ENCODE data around the gene VPS11. TPM values are rescaled to one million over a fixed set of nuclear protein-coding genes. Genes with fewer than 3 reads are reported as not detected.

Gene VPS11
- total and polyA plus RNA-seq, 2 experiments from 2014 or later, result 11.5 to 13.4 TPM

DNA sequence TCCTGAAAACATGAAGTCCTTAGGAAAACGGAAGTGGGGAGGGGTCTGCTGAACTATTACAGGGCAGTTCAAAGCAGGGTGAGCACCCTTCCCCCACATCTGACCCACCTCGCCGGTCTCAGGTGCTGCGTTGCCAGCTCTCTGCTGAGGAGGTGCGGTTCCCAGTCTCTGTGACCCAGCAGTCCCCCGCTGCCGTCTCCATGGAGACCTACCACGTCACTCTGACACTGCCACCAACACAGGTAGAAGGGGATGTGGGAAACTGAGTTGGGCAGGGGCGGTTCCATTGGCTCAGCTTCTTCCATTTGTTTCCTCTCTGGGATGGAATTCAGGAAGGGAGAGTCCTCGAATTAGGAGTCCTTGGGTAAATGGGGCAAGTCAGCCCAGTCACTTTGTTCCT, 42.8 kb downstream of the VPS11 start:
- no peak for ATAC-seq
- H3K27me3 Mint-ChIP-seq (ENCODE audit: insufficient read depth, low read depth, poor library complexity), result peaks cover 21% of the 10 kb centered on the region
- H3K9me2 ChIP-seq (ENCODE audit: insufficient read depth), result no peaks in the 10 kb centered on the region

More for the DNA sequence above, 42.8 kb downstream of the VPS11 start:
- Histone ChIP-seq H3K27ac (ENCODE audit: low read depth) (no peak overlapping the region), H2AFZ (no peak overlapping the region), H3K4me1 (ENCODE audit: insufficient read depth) (peaks cover 20% of the 10 kb centered on the region), H4K20me1 (replicated peaks; ENCODE audit: insufficient read depth) (no peaks in the 10 kb centered on the region), H3F3A (replicated peaks; ENCODE audit: low read depth) (peaks cover 5% of the 10 kb centered on the region; the same call in 1 of the 2 replicates), H3K4me2 (no peak overlapping the region), H3K4me3 (no peak overlapping the region), H3K36me3 (ENCODE audit: insufficient read depth) (no peaks in the 10 kb centered on the region), H3K79me2 (replicated peaks; ENCODE audit: insufficient read depth) (no peaks in the 10 kb centered on the region), H3K27me3 (ENCODE audit: insufficient read depth) (peaks cover 20% of the 10 kb centered on the region)
- DNase-seq (ENCODE audit: low spot score), result peak; percentile 34
- TF ChIP-seq EZH2 (IDR thresholded peaks at IDR 0.05; ENCODE audit: low read depth, unreplicated experiment) (no peak), ZNF114 (CRISPR knock-in tag; IDR thresholded peaks at IDR 0.05) (no peak), POLR2AphosphoS5 (IDR thresholded peaks at IDR 0.05; ENCODE audit: low read depth) (no peak), EZH2phosphoT487 (IDR thresholded peaks at IDR 0.05; ENCODE audit: unreplicated experiment) (no peak), NANOG (IDR thresholded peaks at IDR 0.05; ENCODE audit: borderline replicate concordance) (no peak), JUNB (IDR thresholded peaks at IDR 0.05; ENCODE audit: unreplicated experiment) (no peak), CREB1 (CRISPR knock-in tag; IDR thresholded peaks at IDR 0.05; ENCODE audit: low read depth) (no peak), STAT1 (IDR thresholded peaks at IDR 0.05; ENCODE audit: unreplicated experiment) (no peak)
- TF ChIP-seq, protein P1, sequence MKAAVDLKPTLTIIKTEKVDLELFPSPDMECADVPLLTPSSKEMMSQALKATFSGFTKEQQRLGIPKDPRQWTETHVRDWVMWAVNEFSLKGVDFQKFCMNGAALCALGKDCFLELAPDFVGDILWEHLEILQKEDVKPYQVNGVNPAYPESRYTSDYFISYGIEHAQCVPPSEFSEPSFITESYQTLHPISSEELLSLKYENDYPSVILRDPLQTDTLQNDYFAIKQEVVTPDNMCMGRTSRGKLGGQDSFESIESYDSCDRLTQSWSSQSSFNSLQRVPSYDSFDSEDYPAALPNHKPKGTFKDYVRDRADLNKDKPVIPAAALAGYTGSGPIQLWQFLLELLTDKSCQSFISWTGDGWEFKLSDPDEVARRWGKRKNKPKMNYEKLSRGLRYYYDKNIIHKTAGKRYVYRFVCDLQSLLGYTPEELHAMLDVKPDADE (IDR thresholded peaks at IDR 0.05), result no peak
- TF ChIP-seq, protein P2, sequence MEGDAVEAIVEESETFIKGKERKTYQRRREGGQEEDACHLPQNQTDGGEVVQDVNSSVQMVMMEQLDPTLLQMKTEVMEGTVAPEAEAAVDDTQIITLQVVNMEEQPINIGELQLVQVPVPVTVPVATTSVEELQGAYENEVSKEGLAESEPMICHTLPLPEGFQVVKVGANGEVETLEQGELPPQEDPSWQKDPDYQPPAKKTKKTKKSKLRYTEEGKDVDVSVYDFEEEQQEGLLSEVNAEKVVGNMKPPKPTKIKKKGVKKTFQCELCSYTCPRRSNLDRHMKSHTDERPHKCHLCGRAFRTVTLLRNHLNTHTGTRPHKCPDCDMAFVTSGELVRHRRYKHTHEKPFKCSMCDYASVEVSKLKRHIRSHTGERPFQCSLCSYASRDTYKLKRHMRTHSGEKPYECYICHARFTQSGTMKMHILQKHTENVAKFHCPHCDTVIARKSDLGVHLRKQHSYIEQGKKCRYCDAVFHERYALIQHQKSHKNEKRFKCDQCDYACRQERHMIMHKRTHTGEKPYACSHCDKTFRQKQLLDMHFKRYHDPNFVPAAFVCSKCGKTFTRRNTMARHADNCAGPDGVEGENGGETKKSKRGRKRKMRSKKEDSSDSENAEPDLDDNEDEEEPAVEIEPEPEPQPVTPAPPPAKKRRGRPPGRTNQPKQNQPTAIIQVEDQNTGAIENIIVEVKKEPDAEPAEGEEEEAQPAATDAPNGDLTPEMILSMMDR (conservative IDR thresholded peaks at IDR 0.05; ENCODE audit: low read depth in 2 of 2), result no peak
- TF ChIP-seq, protein P3, sequence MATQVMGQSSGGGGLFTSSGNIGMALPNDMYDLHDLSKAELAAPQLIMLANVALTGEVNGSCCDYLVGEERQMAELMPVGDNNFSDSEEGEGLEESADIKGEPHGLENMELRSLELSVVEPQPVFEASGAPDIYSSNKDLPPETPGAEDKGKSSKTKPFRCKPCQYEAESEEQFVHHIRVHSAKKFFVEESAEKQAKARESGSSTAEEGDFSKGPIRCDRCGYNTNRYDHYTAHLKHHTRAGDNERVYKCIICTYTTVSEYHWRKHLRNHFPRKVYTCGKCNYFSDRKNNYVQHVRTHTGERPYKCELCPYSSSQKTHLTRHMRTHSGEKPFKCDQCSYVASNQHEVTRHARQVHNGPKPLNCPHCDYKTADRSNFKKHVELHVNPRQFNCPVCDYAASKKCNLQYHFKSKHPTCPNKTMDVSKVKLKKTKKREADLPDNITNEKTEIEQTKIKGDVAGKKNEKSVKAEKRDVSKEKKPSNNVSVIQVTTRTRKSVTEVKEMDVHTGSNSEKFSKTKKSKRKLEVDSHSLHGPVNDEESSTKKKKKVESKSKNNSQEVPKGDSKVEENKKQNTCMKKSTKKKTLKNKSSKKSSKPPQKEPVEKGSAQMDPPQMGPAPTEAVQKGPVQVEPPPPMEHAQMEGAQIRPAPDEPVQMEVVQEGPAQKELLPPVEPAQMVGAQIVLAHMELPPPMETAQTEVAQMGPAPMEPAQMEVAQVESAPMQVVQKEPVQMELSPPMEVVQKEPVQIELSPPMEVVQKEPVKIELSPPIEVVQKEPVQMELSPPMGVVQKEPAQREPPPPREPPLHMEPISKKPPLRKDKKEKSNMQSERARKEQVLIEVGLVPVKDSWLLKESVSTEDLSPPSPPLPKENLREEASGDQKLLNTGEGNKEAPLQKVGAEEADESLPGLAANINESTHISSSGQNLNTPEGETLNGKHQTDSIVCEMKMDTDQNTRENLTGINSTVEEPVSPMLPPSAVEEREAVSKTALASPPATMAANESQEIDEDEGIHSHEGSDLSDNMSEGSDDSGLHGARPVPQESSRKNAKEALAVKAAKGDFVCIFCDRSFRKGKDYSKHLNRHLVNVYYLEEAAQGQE (IDR thresholded peaks at IDR 0.05; ENCODE audit: unreplicated experiment), result no peak
- Mint-ChIP-seq H3K4me1 (peaks cover 25% of the 10 kb centered on the region), H3K36me3 (ENCODE audit: low read depth) (no peaks in the 10 kb centered on the region; the same call in 2 of the 3 replicates), H3K4me3 (no peak overlapping the region; the same call in 2 of the 3 replicates), H3K27ac (no peak overlapping the region), H3K9me3 (no peaks in the 10 kb centered on the region)

All from GM23338 (cell line).